Activated B cell treated with CpG ODN at 0.5 μM for 24 hours (primary cell): ENCODE results near the gene SDE2. TPM values are rescaled to one million over a fixed set of nuclear protein-coding genes. Genes with fewer than 3 reads are reported as not detected.

ENCODE experiments used
- ATAC-seq: fragments of 200-7000 bp; cut with Tn5 transposase; one replicate; pipeline ENCODE4 v1.10.0; 2021; ENCODE audit warnings: low read depth, mild to moderate bottlenecking, moderate library complexity
- CTCF ChIA-PET: fragments of 350-600 bp; sonication (Branson Sonifier 250); formaldehyde crosslinking; loops from one replicate; lab custom pipeline; 2021; ENCODE audit warnings: antibody characterized with exemption; lab: Charles Lee
- POLR2A ChIA-PET: fragments of 350-600 bp; sonication (Branson Sonifier 250); formaldehyde crosslinking; loops from one replicate; lab custom pipeline; 2021; ENCODE audit warnings: antibody characterized with exemption; lab: Charles Lee
- DNase-seq: peaks from one replicate; pipeline ENCODE4 v3.0.0; 2022
- H3K27ac Mint-ChIP-seq: one replicate; pipeline ENCODE4 v1.8.0; 2020; ENCODE audit warnings: mixed read lengths
- H3K27me3 Mint-ChIP-seq: one replicate; pipeline ENCODE4 v1.8.0; 2021; ENCODE audit warnings: mixed read lengths
- H3K36me3 Mint-ChIP-seq: one replicate; pipeline ENCODE4 v1.8.0; 2021; ENCODE audit warnings: low read depth, mixed read lengths
- H3K4me1 Mint-ChIP-seq: one replicate; pipeline ENCODE4 v1.8.0; 2021; ENCODE audit warnings: mixed read lengths
- H3K4me3 Mint-ChIP-seq: one replicate; pipeline ENCODE4 v1.8.0; 2020; ENCODE audit warnings: mild to moderate bottlenecking, mixed read lengths
- H3K9me3 Mint-ChIP-seq: one replicate; pipeline ENCODE4 v1.8.0; 2020; ENCODE audit warnings: mixed read lengths
- CTCF ChIP-seq: fragments of 200-600 bp; IDR thresholded peaks from one replicate; pipeline ENCODE4 v1.8.0; 2022; ENCODE audit warnings: antibody characterized with exemption, mild to moderate bottlenecking
- intact Hi-C: fragments of 100-400 bp; cut with micrococcal nuclease; formaldehyde crosslinking; loops from one replicate; pipeline ENCODE4 v1.15.1; 2024
- total RNA-seq: library from RNA; stranded (reverse); gene quantifications from 2 replicates; pipeline ENCODE4 v1.2.3, GENCODE V29; 2022

Gene SDE2
- total RNA-seq, 1 donor from 2014 or later: 21.8 TPM

- CTCF ChIA-PET: interaction anchor here (0.7 to 1.3 kb wide), 4 partner anchors 18 to 470 kb away, joined by 3 to 4 read pairs (median 4); no protein-coding TSS in a partner anchor
- Mint-ChIP-seq H3K9me3 (no peaks in the 10 kb centered on the region), H3K36me3 (no peaks in the 10 kb centered on the region), H3K27ac (no peak overlapping the region), H3K4me1 (peaks cover 9% of the 10 kb centered on the region), H3K27me3 (peaks cover 22% of the 10 kb centered on the region), H3K4me3 (no peak overlapping the region)
- intact Hi-C loops: no loop called here
- DNase-seq (no peak), ATAC-seq (peak; percentile 91)
- no peak for TF ChIP-seq CTCF
- POLR2A ChIA-PET: interaction anchor here (0.6 to 1.3 kb wide), 3 partner anchors 21 to 478 kb away, joined by 3 to 5 read pairs (median 4); partner anchors contain the start of gene PYCR2
These were observed 54.2 kb downstream of the SDE2 start for GRCh38 chr1:225944951-225945350.

- H3K36me3 Mint-ChIP-seq: no peaks in the 10 kb centered on the region
- intact Hi-C loops: no loop called here
- peaks cover 9% of the 10 kb centered on the region for H3K4me1 Mint-ChIP-seq
- no peak overlapping the region for H3K4me3 Mint-ChIP-seq
- POLR2A ChIA-PET: interaction anchor here (1.3 kb wide), 1 partner anchor 477 kb away, joined by 3 read pairs; no protein-coding TSS in a partner anchor
- H3K27ac Mint-ChIP-seq: no peak overlapping the region
- ATAC-seq (no peak), DNase-seq (no peak)
- CTCF ChIA-PET: interaction anchor here (0.7 to 1.0 kb wide), 3 partner anchors 19 to 470 kb away, joined by 3 to 4 read pairs (median 3); no protein-coding TSS in a partner anchor
- H3K27me3 Mint-ChIP-seq: peaks cover 21% of the 10 kb centered on the region
- TF ChIP-seq CTCF: no peak
- H3K9me3 Mint-ChIP-seq: no peaks in the 10 kb centered on the region
These were observed 54.8 kb downstream of the SDE2 start for GRCh38 chr1:225944387-225944786.

- Mint-ChIP-seq H3K36me3 (no peaks in the 10 kb centered on the region), H3K4me1 (peaks cover 9% of the 10 kb centered on the region), H3K27ac (no peak overlapping the region), H3K4me3 (no peak overlapping the region), H3K9me3 (no peaks in the 10 kb centered on the region), H3K27me3 (peaks cover 15% of the 10 kb centered on the region)
- intact Hi-C loops: no loop called here
- DNase-seq: no peak
- ATAC-seq: no peak
- TF ChIP-seq CTCF: no peak
- POLR2A ChIA-PET: interaction anchor here (1.3 kb wide), 1 partner anchor 477 kb away, joined by 3 read pairs; no protein-coding TSS in a partner anchor
- CTCF ChIA-PET: no interaction called here
These were observed 55.6 kb downstream of the SDE2 start for GRCh38 chr1:225943582-225943981.

- intact Hi-C loops: no loop called here
- POLR2A ChIA-PET: no interaction called here
- no peak overlapping the region for H3K27ac Mint-ChIP-seq
- H3K27me3 Mint-ChIP-seq: peaks cover 11% of the 10 kb centered on the region
- H3K36me3 Mint-ChIP-seq: no peaks in the 10 kb centered on the region
- no peaks in the 10 kb centered on the region for H3K9me3 Mint-ChIP-seq
- TF ChIP-seq CTCF: no peak
- ATAC-seq: no peak
- H3K4me3 Mint-ChIP-seq: no peak overlapping the region
- peaks cover 9% of the 10 kb centered on the region for H3K4me1 Mint-ChIP-seq
- CTCF ChIA-PET: no interaction called here
- no peak for DNase-seq
These were observed 56.6 kb downstream of the SDE2 start for GRCh38 chr1:225942574-225942973.

GRCh38 chr1:225941942-225942222, 57.3 kb downstream of the SDE2 start:
- CTCF ChIA-PET: no interaction called here
- intact Hi-C loops: no loop called here
- Mint-ChIP-seq H3K27me3 (peaks cover 8% of the 10 kb centered on the region), H3K36me3 (no peaks in the 10 kb centered on the region), H3K27ac (no peak overlapping the region), H3K9me3 (no peaks in the 10 kb centered on the region), H3K4me1 (peaks cover 9% of the 10 kb centered on the region), H3K4me3 (no peak overlapping the region)
- ATAC-seq (no peak), DNase-seq (no peak)
- no peak for TF ChIP-seq CTCF
- POLR2A ChIA-PET: no interaction called here
